MCF 10A (cell line): ENCODE measurements around the gene NEK10. TPM values are rescaled to one million over a fixed set of nuclear protein-coding genes. Genes with fewer than 3 reads are reported as not detected.

ENCODE experiments used
- BruUV-seq: library from RNA; stranded (reverse); fragments of 400-500 nt; replicated peaks from 2 replicates; lab custom pipeline; 2021; lab: Mats Ljungman, UMichigan
- CTCF ChIA-PET: fragments of 300-600 bp; sonication (Branson Sonifier 250); formaldehyde crosslinking; extraction: SDS; loops from one replicate; lab custom pipeline; 2021; ENCODE audit warnings: antibody characterized with exemption, inconsistent platforms; lab: Yijun Ruan, JAX
- POLR2A ChIA-PET: fragments of 300-600, 350-650 bp; sonication (Branson Sonifier 250); formaldehyde crosslinking; extraction: SDS; loops from one replicate; lab custom pipeline; 2020; ENCODE audit warnings: antibody characterized with exemption, inconsistent platforms; lab: Yijun Ruan, JAX
- DNase-seq: peaks from one replicate; pipeline ENCODE4 v3.0.0-alpha.2; 2018; ENCODE audit not compliant: unreplicated experiment
- H3K27ac Mint-ChIP-seq: one replicate; pipeline ENCODE4 v1.8.0; 2022; ENCODE audit warnings: mild to moderate bottlenecking, low read depth, mixed read lengths; ENCODE audit not compliant: unreplicated experiment
- H3K27me3 Mint-ChIP-seq: one replicate; pipeline ENCODE4 v1.8.0; 2022; ENCODE audit warnings: mixed read lengths; ENCODE audit not compliant: insufficient read depth, unreplicated experiment
- H3K36me3 Mint-ChIP-seq: one replicate; pipeline ENCODE4 v1.8.0; 2022; ENCODE audit warnings: mild to moderate bottlenecking, moderate library complexity, mixed read lengths; ENCODE audit not compliant: insufficient read depth, unreplicated experiment
- H3K4me1 Mint-ChIP-seq: one replicate; pipeline ENCODE4 v1.8.0; 2022; ENCODE audit warnings: mixed read lengths; ENCODE audit not compliant: insufficient read depth, unreplicated experiment
- H3K4me3 Mint-ChIP-seq: one replicate; pipeline ENCODE4 v1.8.0; 2022; ENCODE audit warnings: mild to moderate bottlenecking, moderate library complexity, mixed read lengths; ENCODE audit not compliant: unreplicated experiment
- H3K9me3 Mint-ChIP-seq: one replicate; pipeline ENCODE4 v1.8.0; 2022; ENCODE audit warnings: mixed read lengths; ENCODE audit not compliant: unreplicated experiment
- CTCF ChIP-seq: fragments of 200-600 bp; IDR thresholded peaks from one replicate; pipeline ENCODE4 v1.8.0; 2022; ENCODE audit warnings: antibody characterized with exemption, mild to moderate bottlenecking; ENCODE audit not compliant: unreplicated experiment
- intact Hi-C: fragments of 100-400 bp; cut with micrococcal nuclease; formaldehyde crosslinking; loops from 2 replicates; pipeline ENCODE4 v1.14.1; 2022
- total RNA-seq: library from RNA; stranded (reverse); gene quantifications from 2 replicates; pipeline ENCODE4 v1.2.3, GENCODE V29; 2022

Gene NEK10
- total RNA-seq, 1 experiment from 2014 or later = 0.44 TPM

GRCh38 chr3:27213450-27213849 lies 155.7 kb downstream of the NEK10 start:
- CTCF ChIA-PET = interaction anchor here (0.7 kb wide), 1 partner anchor 1240 kb away, joined by 3 read pairs; no protein-coding TSS in a partner anchor
- no peak overlapping the region for H3K27ac Mint-ChIP-seq
- no peak overlapping the region for H3K4me3 Mint-ChIP-seq
- no TSS peak for BruUV-seq
- peaks cover 6% of the 10 kb centered on the region for H3K36me3 Mint-ChIP-seq
- H3K9me3 Mint-ChIP-seq = peaks cover 6% of the 10 kb centered on the region
- H3K27me3 Mint-ChIP-seq = no peaks in the 10 kb centered on the region
- no peak for TF ChIP-seq CTCF
- H3K4me1 Mint-ChIP-seq = peaks cover 6% of the 10 kb centered on the region
- DNase-seq = no peak
- intact Hi-C loops = no loop called here
- POLR2A ChIA-PET = no interaction called here

- Mint-ChIP-seq H3K36me3 (no peaks in the 10 kb centered on the region), H3K9me3 (no peaks in the 10 kb centered on the region), H3K4me3 (no peak overlapping the region), H3K27ac (no peak overlapping the region), H3K4me1 (no peaks in the 10 kb centered on the region), H3K27me3 (no peaks in the 10 kb centered on the region)
- no TSS peak for BruUV-seq
- intact Hi-C loops = no loop called here
- no peak for TF ChIP-seq CTCF
- DNase-seq = no peak
- ChIA-PET CTCF (interaction anchor here (0.7 kb wide), 1 partner anchor 44 kb away, joined by 5 read pairs; no protein-coding TSS in a partner anchor), POLR2A (interaction anchor here (0.6 kb wide), 1 partner anchor 44 kb away, joined by 3 read pairs; no protein-coding TSS in a partner anchor)
These were observed 159.4 kb downstream of the NEK10 start for GRCh38 chr3:27209617-27210264.

- H3K4me3 Mint-ChIP-seq = no peak overlapping the region
- H3K9me3 Mint-ChIP-seq = no peaks in the 10 kb centered on the region
- H3K27me3 Mint-ChIP-seq = no peaks in the 10 kb centered on the region
- POLR2A ChIA-PET = interaction anchor here (0.6 kb wide), 1 partner anchor 44 kb away, joined by 3 read pairs; no protein-coding TSS in a partner anchor
- DNase-seq = no peak
- intact Hi-C loops = no loop called here
- no peak for TF ChIP-seq CTCF
- CTCF ChIA-PET = interaction anchor here (0.6 to 0.8 kb wide), 3 partner anchors 10 to 57 kb away, joined by 3 to 5 read pairs (median 3); no protein-coding TSS in a partner anchor
- no peaks in the 10 kb centered on the region for H3K36me3 Mint-ChIP-seq
- BruUV-seq = no TSS peak
- no peaks in the 10 kb centered on the region for H3K4me1 Mint-ChIP-seq
- no peak overlapping the region for H3K27ac Mint-ChIP-seq
These were observed 160.1 kb downstream of the NEK10 start for GRCh38 chr3:27208961-27209616.

GRCh38 chr3:27202959-27203358 lies 166.2 kb downstream of the NEK10 start:
- no TSS peak for BruUV-seq
- peaks cover 3% of the 10 kb centered on the region for H3K9me3 Mint-ChIP-seq
- POLR2A ChIA-PET = interaction anchor here (0.7 kb wide), 1 partner anchor 41 kb away, joined by 3 read pairs; no protein-coding TSS in a partner anchor
- H3K27me3 Mint-ChIP-seq = no peaks in the 10 kb centered on the region
- no peaks in the 10 kb centered on the region for H3K36me3 Mint-ChIP-seq
- no peak for DNase-seq
- intact Hi-C loops = no loop called here
- H3K4me3 Mint-ChIP-seq = no peak overlapping the region
- CTCF ChIA-PET = interaction anchor here (0.6 kb wide), 1 partner anchor 1557 kb away, joined by 3 read pairs; no protein-coding TSS in a partner anchor
- peaks cover 7% of the 10 kb centered on the region for H3K4me1 Mint-ChIP-seq
- TF ChIP-seq CTCF = no peak
- H3K27ac Mint-ChIP-seq = no peak overlapping the region
